ENCODE data around the gene CAPZA1. TPM values are rescaled to one million over a fixed set of nuclear protein-coding genes. Genes with fewer than 3 reads are reported as not detected.
A peak's percentile ranks its signal among the peaks of the same experiment; 100 is the strongest.

CAPZA1 gene
- total RNA-seq, 1 experiment from 2014 or later: 97.5 TPM

GRCh38 chr1:112646225-112646624, 26.6 kb downstream of the CAPZA1 start:
- POLR2A ChIA-PET: no interaction called here
- Mint-ChIP-seq H3K27me3 (ENCODE audit: low read depth) (no peaks in the 10 kb centered on the region), H3K9me3 (no peaks in the 10 kb centered on the region), H3K4me1 (no peaks in the 10 kb centered on the region), H3K27ac (no peak overlapping the region), H3K4me3 (no peak overlapping the region), H3K36me3 (peaks cover 40% of the 10 kb centered on the region)
- CTCF ChIA-PET: no interaction called here
- no peak for ATAC-seq
- TF ChIP-seq ZNF121 (CRISPR knock-in tag; IDR thresholded peaks at IDR 0.05) (peak; percentile 69; the same call in 1 of the 2 replicates), HMGA2 (CRISPR knock-in tag; IDR thresholded peaks at IDR 0.05) (no peak), GRHL2 (CRISPR knock-in tag; IDR thresholded peaks at IDR 0.05; ENCODE audit: insufficient replicate concordance, severe bottlenecking) (no peak), USF2 (CRISPR knock-in tag; IDR thresholded peaks at IDR 0.05) (no peak), ETV6 (CRISPR knock-in tag; IDR thresholded peaks at IDR 0.05) (no peak), NR1H2 (CRISPR knock-in tag; IDR thresholded peaks at IDR 0.05) (no peak), IRF1 (CRISPR knock-in tag; IDR thresholded peaks at IDR 0.05) (no peak), FOXP4 (CRISPR knock-in tag; IDR thresholded peaks at IDR 0.05) (no peak)
- DNase-seq (ENCODE audit: low spot score): no peak

- Mint-ChIP-seq H3K36me3 (peaks cover 46% of the 10 kb centered on the region), H3K4me1 (no peaks in the 10 kb centered on the region), H3K4me3 (no peak overlapping the region), H3K27me3 (ENCODE audit: low read depth) (no peaks in the 10 kb centered on the region), H3K27ac (no peak overlapping the region), H3K9me3 (no peaks in the 10 kb centered on the region)
- DNase-seq (ENCODE audit: low spot score): no peak
- CTCF ChIA-PET: no interaction called here
- POLR2A ChIA-PET: no interaction called here
- TF ChIP-seq TP53 (CRISPR knock-in tag; IDR thresholded peaks at IDR 0.05) (no peak), MYBL2 (CRISPR knock-in tag; IDR thresholded peaks at IDR 0.05) (no peak), IRF1 (CRISPR knock-in tag; IDR thresholded peaks at IDR 0.05) (no peak), PREB (CRISPR knock-in tag; IDR thresholded peaks at IDR 0.05; ENCODE audit: borderline replicate concordance) (no peak), ZBTB21 (CRISPR knock-in tag; IDR thresholded peaks at IDR 0.05; ENCODE audit: borderline replicate concordance) (no peak), FOXP1 (CRISPR knock-in tag; IDR thresholded peaks at IDR 0.05; ENCODE audit: borderline replicate concordance) (no peak), USF2 (CRISPR knock-in tag; IDR thresholded peaks at IDR 0.05) (no peak), ARID4B (CRISPR knock-in tag; IDR thresholded peaks at IDR 0.05; ENCODE audit: borderline replicate concordance) (no peak), ZNF138 (CRISPR knock-in tag; conservative IDR thresholded peaks at IDR 0.05) (no peak), JAZF1 (CRISPR knock-in tag; IDR thresholded peaks at IDR 0.05) (no peak)
- ATAC-seq: no peak
These were observed 31.6 kb downstream of the CAPZA1 start for GRCh38 chr1:112651205-112651604.
